ENCODE measurements around the gene SLC12A2.

GRCh38 chr5:128172102-128172501, 88.5 kb downstream of the SLC12A2 start:
- TF ChIP-seq, protein P1, sequence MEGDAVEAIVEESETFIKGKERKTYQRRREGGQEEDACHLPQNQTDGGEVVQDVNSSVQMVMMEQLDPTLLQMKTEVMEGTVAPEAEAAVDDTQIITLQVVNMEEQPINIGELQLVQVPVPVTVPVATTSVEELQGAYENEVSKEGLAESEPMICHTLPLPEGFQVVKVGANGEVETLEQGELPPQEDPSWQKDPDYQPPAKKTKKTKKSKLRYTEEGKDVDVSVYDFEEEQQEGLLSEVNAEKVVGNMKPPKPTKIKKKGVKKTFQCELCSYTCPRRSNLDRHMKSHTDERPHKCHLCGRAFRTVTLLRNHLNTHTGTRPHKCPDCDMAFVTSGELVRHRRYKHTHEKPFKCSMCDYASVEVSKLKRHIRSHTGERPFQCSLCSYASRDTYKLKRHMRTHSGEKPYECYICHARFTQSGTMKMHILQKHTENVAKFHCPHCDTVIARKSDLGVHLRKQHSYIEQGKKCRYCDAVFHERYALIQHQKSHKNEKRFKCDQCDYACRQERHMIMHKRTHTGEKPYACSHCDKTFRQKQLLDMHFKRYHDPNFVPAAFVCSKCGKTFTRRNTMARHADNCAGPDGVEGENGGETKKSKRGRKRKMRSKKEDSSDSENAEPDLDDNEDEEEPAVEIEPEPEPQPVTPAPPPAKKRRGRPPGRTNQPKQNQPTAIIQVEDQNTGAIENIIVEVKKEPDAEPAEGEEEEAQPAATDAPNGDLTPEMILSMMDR (IDR thresholded peaks at IDR 0.05; ENCODE audit: poor library complexity, severe bottlenecking): no peak
- TF ChIP-seq EP300 (conservative IDR thresholded peaks at IDR 0.05; ENCODE audit: poor library complexity, severe bottlenecking): no peak

All from neural cell (in vitro differentiated cells).